Measurements from ENCODE around the gene SLC1A3.

- TF ChIP-seq POLR2AphosphoS5 (IDR thresholded peaks at IDR 0.05) (no peak), CTCF (IDR thresholded peaks at IDR 0.05) (peak in 3 of 4 experiments; percentile 45 to 82 (median 68))
Measured at GRCh38 chr5:36696059-36696673, 89.8 kb downstream of the SLC1A3 start.

Data from prostate gland (tissue), 2 donors.